HG03520 (cell line): Measurements from ENCODE around the gene ACSF3.
"Not testable (repeated sequence)": the region's sequence is repeated elsewhere in the genome, so short reads cannot be mapped to it uniquely, and the experiment has no call there.

Source experiments
- ATAC-seq: cut with Tn5 transposase; IDR thresholded peaks from one replicate; pipeline ENCODE4 v1.9.1; 2021; ENCODE audit warnings: mild to moderate bottlenecking, moderate library complexity; ENCODE audit not compliant: unreplicated experiment

The ACSF3 gene

GRCh38 chr16:89184933-89185794 is 91.5 kb downstream of the ACSF3 start:
- ATAC-seq: no peak

GRCh38 chr16:89185887-89186592 is 92.4 kb downstream of the ACSF3 start:
- ATAC-seq: not testable (repeated sequence)

- not testable (repeated sequence) for ATAC-seq
These were observed 93.0 kb downstream of the ACSF3 start for GRCh38 chr16:89186593-89187031.

- ATAC-seq: no peak
These were observed 93.5 kb downstream of the ACSF3 start for GRCh38 chr16:89187032-89187769.

- no peak for ATAC-seq
These were observed 94.2 kb downstream of the ACSF3 start for GRCh38 chr16:89187770-89188392.

- ATAC-seq: not testable (repeated sequence)
These were observed 95.1 kb downstream of the ACSF3 start for GRCh38 chr16:89188471-89189357.

GRCh38 chr16:89189358-89190025 is 95.8 kb downstream of the ACSF3 start:
- ATAC-seq: no peak

- no peak for ATAC-seq
These were observed 96.7 kb downstream of the ACSF3 start for GRCh38 chr16:89190150-89190958.

- no peak for ATAC-seq
These were observed 97.6 kb downstream of the ACSF3 start for GRCh38 chr16:89191033-89191900.

GRCh38 chr16:89191901-89192185 is 98.2 kb downstream of the ACSF3 start:
- no peak for ATAC-seq

- ATAC-seq: not testable (repeated sequence)
These were observed 98.7 kb downstream of the ACSF3 start for GRCh38 chr16:89192186-89192955.

- no peak for ATAC-seq
These were observed 99.4 kb downstream of the ACSF3 start for GRCh38 chr16:89192956-89193575.

GRCh38 chr16:89193576-89194293 is 100.1 kb downstream of the ACSF3 start:
- ATAC-seq: no peak

- ATAC-seq: no peak
These were observed 101.0 kb downstream of the ACSF3 start for GRCh38 chr16:89194340-89195311.
